Psoas muscle (tissue), 8 donors: ENCODE results near the gene ATG9A. TPM values are rescaled to one million over a fixed set of nuclear protein-coding genes. Genes with fewer than 3 reads are reported as not detected.

Experiments
- ATAC-seq, 4 donors: fragments of 200-7000 bp; cut with Tn5 transposase; one replicate each; pipeline ENCODE4 v1.9.1; 2020; ENCODE audit warnings: moderate library complexity in 3 of 4, mild to moderate bottlenecking in 2 of 4
- DNase-seq, 2 donors: peaks; one replicate each; pipeline ENCODE4 v3.0.0-alpha.2; 2020
- H3K27ac ChIP-seq: fragments of 200-600 bp; one replicate; pipeline ENCODE4 v1.8.0; 2022
- H3K27me3 ChIP-seq, 3 donors: fragments of 200-600 bp in 1 of 3; one replicate each; pipeline versions ENCODE4 v1.6.1 to v1.8.0; 2013 to 2022; ENCODE audit warnings: low read length in 2 of 3, mild to moderate bottlenecking in 2 of 3, moderate library complexity in 1 of 3; ENCODE audit not compliant: insufficient read depth in 3 of 3
- H3K36me3 ChIP-seq, 2 donors: fragments of 200-600 bp in 1 of 2; one replicate each; pipeline versions ENCODE4 v1.6.1 to v1.8.0; 2013 to 2022; ENCODE audit warnings: low read depth in 1 of 2, mild to moderate bottlenecking in 1 of 2, moderate library complexity in 1 of 2; ENCODE audit not compliant: insufficient read depth in 1 of 2
- H3K4me1 ChIP-seq: fragments of 200-600 bp; one replicate; pipeline ENCODE4 v1.8.0; 2022
- H3K4me3 ChIP-seq: fragments of 200-600 bp; one replicate; pipeline ENCODE4 v1.8.0; 2022; ENCODE audit warnings: mild to moderate bottlenecking
- H3K9me3 ChIP-seq: fragments of 200-600 bp; one replicate; pipeline ENCODE4 v1.8.0; 2022
- WGBS, 3 donors: extraction: QIAGEN DNeasy Blood & Tissue Kit; methylation state at CpG; one replicate each; pipeline versions ENCODE4 v1.1.6 to v1.1.7; 2013; 5-methylcytosine and 5-hydroxymethylcytosine counted together
- intact Hi-C, 2 donors: fragments of 100-400 bp; cut with DNase I; formaldehyde crosslinking; loops; one replicate each; pipeline versions ENCODE4 v1.11.0 to v1.14.2; 2022
- polyA plus RNA-seq, 3 donors: library from polyadenylated mRNA; stranded (reverse); fragments of 200-250 nt; gene quantifications; one replicate each; pipeline ENCODE4 v1.2.3, GENCODE V29; 2013
- total RNA-seq, 4 donors: library from RNA; stranded (reverse); fragmentation: NEBNext Ultra II Directional in 2 of 4; extraction: Animal tissue kit (Norgen Biotek cat#: 25700) in 2 of 4; gene quantifications; one replicate each; pipeline versions ENCODE4 v1.2.1 to v1.2.4, GENCODE V29; 2021 to 2023
- TF ChIP-seq, protein P1 (sequence below): fragments of 200-600 bp; IDR thresholded peaks from one replicate; pipeline ENCODE4 v1.8.0; 2022; ENCODE audit warnings: antibody characterized with exemption
- donor health status: healthy with polysubstance abuse.
- donor health status: DM: no; HTN: no; CAD: no; lungs with moderate emphysema.
- donor health status: Bipolar disorder and iron deficiency.
- donor health status: healthy.
- donor health status: DM: yes; HTN: yes; CAD: no.
- donor health status: DM: no; HTN: no; CAD: no.
- donor health status: DM: no; HTN: no; CAD: no.
- donor health status: DM: yes; HTN: yes; CAD: no.

ATG9A gene
- total and polyA plus RNA-seq, 7 donors = 41.6 to 180 (median 111) TPM

DNA sequence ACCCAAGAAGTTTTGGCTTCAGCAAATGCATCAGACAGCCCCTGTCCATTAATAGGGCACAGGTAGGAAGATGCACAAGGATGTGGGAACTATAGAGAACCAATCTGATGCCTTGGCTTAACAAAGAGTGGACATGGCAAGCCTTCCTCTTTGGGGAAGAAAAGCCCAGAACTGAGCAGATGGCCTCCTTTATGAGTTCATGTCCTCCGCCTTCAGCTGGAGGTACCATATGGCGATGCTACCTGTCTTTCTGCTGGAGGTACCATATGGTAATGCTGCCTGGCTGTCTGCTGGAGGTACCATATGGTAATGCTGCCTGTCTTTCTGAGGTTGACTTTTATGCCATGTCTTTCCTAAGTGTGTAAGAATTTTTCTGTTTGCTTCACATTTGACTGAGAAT lies 45.3 kb downstream of the ATG9A start:
- Histone ChIP-seq H3K27me3 (no peaks in the 10 kb centered on the region), H3K27ac (no peak overlapping the region), H3K9me3 (no peaks in the 10 kb centered on the region), H3K36me3 (peaks cover 6 to 66% of the 10 kb centered on the region in 2 donors), H3K4me3 (no peak overlapping the region), H3K4me1 (peaks cover 6% of the 10 kb centered on the region)
- no peak for DNase-seq
- intact Hi-C loops = no loop called here
- 96 to 98% (median 97%) methylated on average over 2 of the region's 2 CpGs for WGBS, 3 donors
- TF ChIP-seq, protein P1, sequence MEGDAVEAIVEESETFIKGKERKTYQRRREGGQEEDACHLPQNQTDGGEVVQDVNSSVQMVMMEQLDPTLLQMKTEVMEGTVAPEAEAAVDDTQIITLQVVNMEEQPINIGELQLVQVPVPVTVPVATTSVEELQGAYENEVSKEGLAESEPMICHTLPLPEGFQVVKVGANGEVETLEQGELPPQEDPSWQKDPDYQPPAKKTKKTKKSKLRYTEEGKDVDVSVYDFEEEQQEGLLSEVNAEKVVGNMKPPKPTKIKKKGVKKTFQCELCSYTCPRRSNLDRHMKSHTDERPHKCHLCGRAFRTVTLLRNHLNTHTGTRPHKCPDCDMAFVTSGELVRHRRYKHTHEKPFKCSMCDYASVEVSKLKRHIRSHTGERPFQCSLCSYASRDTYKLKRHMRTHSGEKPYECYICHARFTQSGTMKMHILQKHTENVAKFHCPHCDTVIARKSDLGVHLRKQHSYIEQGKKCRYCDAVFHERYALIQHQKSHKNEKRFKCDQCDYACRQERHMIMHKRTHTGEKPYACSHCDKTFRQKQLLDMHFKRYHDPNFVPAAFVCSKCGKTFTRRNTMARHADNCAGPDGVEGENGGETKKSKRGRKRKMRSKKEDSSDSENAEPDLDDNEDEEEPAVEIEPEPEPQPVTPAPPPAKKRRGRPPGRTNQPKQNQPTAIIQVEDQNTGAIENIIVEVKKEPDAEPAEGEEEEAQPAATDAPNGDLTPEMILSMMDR = no peak
- ATAC-seq = no peak

DNA sequence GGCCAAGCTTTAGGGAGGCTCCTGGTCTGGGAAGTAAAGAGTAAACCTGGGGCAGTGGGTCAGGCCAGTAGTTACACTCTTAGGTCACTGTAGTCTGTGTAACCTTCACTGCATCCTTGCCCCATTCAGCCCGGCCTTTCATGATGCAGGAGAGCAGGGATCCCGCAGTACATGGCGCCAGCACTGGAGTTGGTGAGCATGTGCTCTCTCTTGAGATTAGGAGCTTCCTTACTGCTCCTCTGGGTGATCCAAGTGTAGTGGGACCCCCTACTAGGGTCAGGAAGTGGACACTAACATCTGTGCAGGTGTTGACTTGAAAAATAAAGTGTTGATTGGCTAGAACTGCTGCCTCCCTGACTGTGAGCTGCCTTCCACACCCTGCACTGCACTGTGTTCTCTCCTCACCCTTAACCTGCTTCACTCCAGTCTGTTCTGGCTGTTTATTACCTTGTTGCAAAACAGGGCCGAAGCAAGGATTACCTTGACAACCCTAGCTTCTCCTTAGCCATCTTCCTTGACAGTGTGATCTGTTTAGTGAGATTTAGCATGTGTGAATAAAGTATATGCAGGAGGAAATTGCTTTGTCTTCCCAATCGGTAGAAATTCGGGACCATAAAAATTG lies 46.2 kb downstream of the ATG9A start:
- TF ChIP-seq, protein P1 = no peak
- H3K9me3 ChIP-seq = no peaks in the 10 kb centered on the region
- H3K4me3 ChIP-seq = no peak overlapping the region
- no peak for DNase-seq
- H3K27me3 ChIP-seq = no peaks in the 10 kb centered on the region
- no peak for ATAC-seq
- intact Hi-C loops = no loop called here
- no peak overlapping the region for H3K27ac ChIP-seq
- H3K4me1 ChIP-seq = peaks cover 11% of the 10 kb centered on the region
- WGBS, 3 donors = 90 to 92% (median 91%) methylated on average over 6 of the region's 6 CpGs
- H3K36me3 ChIP-seq = peaks cover 6 to 66% of the 10 kb centered on the region in 2 donors

DNA sequence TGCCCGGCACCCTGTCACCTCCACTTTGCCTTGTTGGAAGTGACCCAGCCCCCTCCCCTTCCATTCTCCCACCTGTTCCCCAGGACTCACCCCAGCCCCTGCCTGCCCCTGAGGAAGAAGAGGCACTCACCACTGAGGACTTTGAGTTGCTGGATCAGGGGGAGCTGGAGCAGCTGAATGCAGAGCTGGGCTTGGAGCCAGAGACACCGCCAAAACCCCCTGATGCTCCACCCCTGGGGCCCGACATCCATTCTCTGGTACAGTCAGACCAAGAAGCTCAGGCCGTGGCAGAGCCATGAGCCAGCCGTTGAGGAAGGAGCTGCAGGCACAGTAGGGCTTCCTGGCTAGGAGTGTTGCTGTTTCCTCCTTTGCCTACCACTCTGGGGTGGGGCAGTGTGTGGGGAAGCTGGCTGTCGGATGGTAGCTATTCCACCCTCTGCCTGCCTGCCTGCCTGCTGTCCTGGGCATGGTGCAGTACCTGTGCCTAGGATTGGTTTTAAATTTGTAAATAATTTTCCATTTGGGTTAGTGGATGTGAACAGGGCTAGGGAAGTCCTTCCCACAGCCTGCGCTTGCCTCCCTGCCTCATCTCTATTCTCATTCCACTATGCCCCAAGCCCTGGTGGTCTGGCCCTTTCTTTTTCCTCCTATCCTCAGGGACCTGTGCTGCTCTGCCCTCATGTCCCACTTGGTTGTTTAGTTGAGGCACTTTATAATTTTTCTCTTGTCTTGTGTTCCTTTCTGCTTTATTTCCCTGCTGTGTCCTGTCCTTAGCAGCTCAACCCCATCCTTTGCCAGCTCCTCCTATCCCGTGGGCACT lies 46.9 kb downstream of the ATG9A start:
- DNase-seq = no peak
- H3K27ac ChIP-seq = no peak overlapping the region
- TF ChIP-seq, protein P1 = no peak
- H3K36me3 ChIP-seq = peaks cover 6 to 66% of the 10 kb centered on the region in 2 donors
- H3K9me3 ChIP-seq = no peaks in the 10 kb centered on the region
- no peak overlapping the region for H3K4me3 ChIP-seq
- ATAC-seq = no peak
- intact Hi-C loops = no loop called here
- peaks cover 11% of the 10 kb centered on the region for H3K4me1 ChIP-seq
- WGBS, 3 donors = 54 to 67% (median 61%) methylated on average over 8 of the region's 8 CpGs
- no peaks in the 10 kb centered on the region for H3K27me3 ChIP-seq

DNA sequence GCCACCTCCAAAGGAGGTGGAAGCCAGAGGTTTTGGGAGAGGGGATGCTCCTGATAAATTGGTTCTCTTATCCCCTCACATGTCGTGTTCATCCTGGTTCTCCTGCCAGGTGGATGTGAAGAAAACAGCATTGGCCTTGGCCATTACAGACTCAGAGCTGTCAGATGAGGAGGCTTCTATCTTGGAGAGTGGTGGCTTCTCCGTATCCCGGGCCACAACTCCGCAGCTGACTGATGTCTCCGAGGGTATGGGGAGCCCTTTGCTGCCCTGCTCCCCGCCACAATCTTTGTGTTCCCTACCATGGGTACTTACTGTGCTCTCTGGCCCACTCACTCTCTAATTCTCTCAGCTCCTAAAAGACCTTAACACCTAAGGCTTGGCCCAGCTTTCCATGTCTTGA lies 47.9 kb downstream of the ATG9A start:
- DNase-seq (no peak), ATAC-seq (no peak)
- H3K27me3 ChIP-seq = no peaks in the 10 kb centered on the region
- no peak overlapping the region for H3K4me3 ChIP-seq
- H3K9me3 ChIP-seq = no peaks in the 10 kb centered on the region
- no peak overlapping the region for H3K27ac ChIP-seq
- peaks cover 6 to 66% of the 10 kb centered on the region in 2 donors for H3K36me3 ChIP-seq
- WGBS, 3 donors = 92 to 96% (median 95%) methylated on average over 6 of the region's 6 CpGs
- peaks cover 11% of the 10 kb centered on the region for H3K4me1 ChIP-seq
- intact Hi-C loops = no loop called here
- TF ChIP-seq, protein P1 = no peak
